NCI-H2227 (cell line): ENCODE results near the gene NRBP1.
A peak's percentile ranks its signal among the peaks of the same experiment; 100 is the strongest.
"Not testable (repeated sequence)": the region's sequence is repeated elsewhere in the genome, so short reads cannot be mapped to it uniquely, and the experiment has no call there.

Source experiments
- DNase-seq: peaks from one replicate; lab custom pipeline; 2025; ENCODE audit not compliant: unreplicated experiment; lab: John Stamatoyannopoulos, UW

The NRBP1 gene

GRCh38 chr2:27421660-27422250, 6.7 kb upstream of the NRBP1 start:
- DNase-seq, result no peak

GRCh38 chr2:27422958-27423357, 5.5 kb upstream of the NRBP1 start:
- DNase-seq, result no peak

- not testable (repeated sequence) for DNase-seq
Measured at GRCh38 chr2:27425039-27425438, 3.4 kb upstream of the NRBP1 start.

- no peak for DNase-seq
Measured at GRCh38 chr2:27427863-27428212, 593 bp upstream of the NRBP1 start.

GRCh38 chr2:27428978-27429541, 629 bp downstream of the NRBP1 start:
- DNase-seq, result peak; percentile 81

- DNase-seq, result no peak
Measured at GRCh38 chr2:27431395-27431794, 3.0 kb downstream of the NRBP1 start.

GRCh38 chr2:27435628-27436027, 7.2 kb downstream of the NRBP1 start:
- no peak for DNase-seq

- no peak for DNase-seq
Measured at GRCh38 chr2:27441226-27441926, 12.9 kb downstream of the NRBP1 start.

GRCh38 chr2:27441958-27442919, 13.8 kb downstream of the NRBP1 start, which contains the start of gene KRTCAP3:
Gene KRTCAP3 (plus strand): TSS chr2:27442381. CDS start chr2:27442413, 32 bp downstream.
- no peak for DNase-seq

GRCh38 chr2:27442920-27443282, 14.5 kb downstream of the NRBP1 start:
- no peak for DNase-seq

GRCh38 chr2:27445155-27445554, 16.7 kb downstream of the NRBP1 start:
- no peak for DNase-seq

GRCh38 chr2:27445615-27446014, 17.2 kb downstream of the NRBP1 start:
- DNase-seq, result no peak

- DNase-seq, result no peak
Measured at GRCh38 chr2:27446057-27446456, 17.6 kb downstream of the NRBP1 start.

- DNase-seq, result no peak
Measured at GRCh38 chr2:27448381-27448780, 19.9 kb downstream of the NRBP1 start.

- no peak for DNase-seq
Measured at GRCh38 chr2:27451095-27451494, 22.7 kb downstream of the NRBP1 start.

GRCh38 chr2:27453968-27454367, 25.5 kb downstream of the NRBP1 start:
- DNase-seq, result no peak

- no peak for DNase-seq
Measured at GRCh38 chr2:27461118-27461517, 32.7 kb downstream of the NRBP1 start.

- DNase-seq, result no peak
Measured at GRCh38 chr2:27464443-27464842, 36.0 kb downstream of the NRBP1 start.

- no peak for DNase-seq
Measured at GRCh38 chr2:27471961-27472360, 43.5 kb downstream of the NRBP1 start.

GRCh38 chr2:27485496-27485895, 57.1 kb downstream of the NRBP1 start:
- no peak for DNase-seq

- peak; percentile 58 for DNase-seq
Measured at GRCh38 chr2:27489118-27489497, 60.7 kb downstream of the NRBP1 start.
